Lower leg skin (tissue), 4 donors: ENCODE measurements around the gene CADM1. TPM values are rescaled to one million over a fixed set of nuclear protein-coding genes. Genes with fewer than 3 reads are reported as not detected.

Experiments
- DNase-seq, 2 donors: peaks; one replicate each; pipeline ENCODE4 v3.0.0-alpha.2; 2019; ENCODE audit warnings: low spot score in 2 of 2
- H3K4me3 ChIP-seq: fragments of 200-600 bp; sonication (generic); 2 replicates; pipeline ENCODE4 v1.5.1; 2017; ENCODE audit warnings: mild to moderate bottlenecking, low read depth; ENCODE audit not compliant: poor library complexity, severe bottlenecking
- POLR2A ChIP-seq, 2 donors: fragments of 450-650 bp; IDR thresholded peaks; one replicate each; pipeline ENCODE4 v1.6.1; 2016 to 2017; ENCODE audit warnings: antibody characterized with exemption in 2 of 2, mild to moderate bottlenecking in 1 of 2, moderate library complexity in 1 of 2
- WGBS, 2 donors: methylation state at CpG; one replicate each; pipeline ENCODE4 v1.1.5; 2018; 5-methylcytosine and 5-hydroxymethylcytosine counted together
- intact Hi-C: fragments of 100-400 bp; cut with DNase I; formaldehyde crosslinking; loops from one replicate; pipeline ENCODE4 v1.15.0; 2023; ENCODE audit warnings: low total_unique reads
- total RNA-seq, 4 donors: library from RNA; depleted of rRNA; stranded (reverse); fragments of >200 nt; gene quantifications; one replicate each; pipeline ENCODE4 v1.1.0, GENCODE V29; 2016
- TF ChIP-seq, protein P1 (sequence below), 3 donors: fragments of 450-650 bp; IDR thresholded peaks; one replicate each; pipeline ENCODE4 v1.5.1; 2016; ENCODE audit warnings: antibody characterized with exemption in 3 of 3, mild to moderate bottlenecking in 3 of 3, moderate library complexity in 2 of 3

The CADM1 gene
- total RNA-seq, 4 donors from 2014 or later: 9.4 to 21.4 (median 11.8) TPM

DNA sequence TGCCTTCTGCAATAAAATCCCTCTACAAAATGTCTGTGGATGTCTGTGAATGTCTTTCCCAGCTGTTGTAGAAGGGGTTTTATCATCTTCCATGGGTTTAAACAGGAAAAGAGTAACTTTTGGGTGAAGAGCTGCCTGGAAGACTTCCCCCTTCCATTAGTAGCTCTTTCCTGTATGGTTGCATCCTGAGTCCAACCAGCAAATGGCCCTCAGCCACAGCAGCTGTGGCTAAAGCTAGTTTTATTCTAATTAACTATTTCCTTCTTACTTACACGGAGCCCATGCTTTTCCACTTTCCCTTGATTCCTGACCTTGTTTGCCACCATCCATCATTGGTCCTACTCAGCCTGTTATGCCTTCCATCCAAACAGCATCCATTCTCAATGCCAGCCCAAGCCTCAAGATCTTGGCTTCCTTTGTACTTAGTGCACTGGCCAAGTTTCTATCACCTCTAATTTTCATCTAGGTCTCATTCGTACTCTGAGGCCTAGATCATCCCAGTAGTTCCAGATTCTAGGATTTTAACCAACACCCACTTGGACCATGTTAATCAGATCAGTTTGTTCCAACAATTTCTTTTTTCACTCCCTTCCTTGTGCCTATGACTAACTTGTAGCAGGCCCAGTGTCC is 41.5 kb upstream of the CADM1 start:
- H3K4me3 ChIP-seq: no peak overlapping the region
- no peak for DNase-seq
- WGBS, 2 donors: 68 to 74% methylated on average over 2 of the region's 2 CpGs
- TF ChIP-seq, protein P1, sequence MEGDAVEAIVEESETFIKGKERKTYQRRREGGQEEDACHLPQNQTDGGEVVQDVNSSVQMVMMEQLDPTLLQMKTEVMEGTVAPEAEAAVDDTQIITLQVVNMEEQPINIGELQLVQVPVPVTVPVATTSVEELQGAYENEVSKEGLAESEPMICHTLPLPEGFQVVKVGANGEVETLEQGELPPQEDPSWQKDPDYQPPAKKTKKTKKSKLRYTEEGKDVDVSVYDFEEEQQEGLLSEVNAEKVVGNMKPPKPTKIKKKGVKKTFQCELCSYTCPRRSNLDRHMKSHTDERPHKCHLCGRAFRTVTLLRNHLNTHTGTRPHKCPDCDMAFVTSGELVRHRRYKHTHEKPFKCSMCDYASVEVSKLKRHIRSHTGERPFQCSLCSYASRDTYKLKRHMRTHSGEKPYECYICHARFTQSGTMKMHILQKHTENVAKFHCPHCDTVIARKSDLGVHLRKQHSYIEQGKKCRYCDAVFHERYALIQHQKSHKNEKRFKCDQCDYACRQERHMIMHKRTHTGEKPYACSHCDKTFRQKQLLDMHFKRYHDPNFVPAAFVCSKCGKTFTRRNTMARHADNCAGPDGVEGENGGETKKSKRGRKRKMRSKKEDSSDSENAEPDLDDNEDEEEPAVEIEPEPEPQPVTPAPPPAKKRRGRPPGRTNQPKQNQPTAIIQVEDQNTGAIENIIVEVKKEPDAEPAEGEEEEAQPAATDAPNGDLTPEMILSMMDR (IDR thresholded peaks at IDR 0.05): no peak
- TF ChIP-seq POLR2A (IDR thresholded peaks at IDR 0.05): no peak
- intact Hi-C loops: no loop called here

DNA sequence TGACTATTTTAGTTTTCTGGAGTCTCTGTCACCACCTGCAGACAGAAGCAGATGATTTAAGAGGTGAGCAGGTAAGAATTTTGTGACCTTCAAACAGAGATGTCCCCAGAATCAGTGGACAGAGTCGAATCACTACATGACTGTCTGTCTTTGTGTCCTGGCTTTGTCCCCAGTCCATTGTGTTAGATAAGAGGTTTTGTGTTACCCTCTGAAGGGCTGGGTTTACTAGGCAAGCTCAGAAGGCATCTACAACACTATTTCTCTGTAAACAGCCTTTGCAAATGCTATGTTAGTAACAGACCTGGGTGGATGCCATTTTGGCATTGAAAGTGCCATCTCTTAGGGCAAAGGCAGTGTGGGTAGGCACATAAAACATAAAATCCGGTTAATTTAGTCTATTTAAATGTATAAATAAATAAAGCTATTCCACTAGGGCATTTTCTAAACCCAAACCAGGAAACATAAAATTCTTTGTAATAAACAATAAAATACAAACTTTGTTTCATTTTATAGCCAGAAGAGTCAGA is 40.3 kb upstream of the CADM1 start:
- no peak overlapping the region for H3K4me3 ChIP-seq
- intact Hi-C loops: no loop called here
- TF ChIP-seq, protein P1 (IDR thresholded peaks at IDR 0.05): no peak
- no peak for TF ChIP-seq POLR2A (IDR thresholded peaks at IDR 0.05)
- DNase-seq: no peak
- 56 to 58% methylated on average over 2 of the region's 2 CpGs for WGBS, 2 donors

DNA sequence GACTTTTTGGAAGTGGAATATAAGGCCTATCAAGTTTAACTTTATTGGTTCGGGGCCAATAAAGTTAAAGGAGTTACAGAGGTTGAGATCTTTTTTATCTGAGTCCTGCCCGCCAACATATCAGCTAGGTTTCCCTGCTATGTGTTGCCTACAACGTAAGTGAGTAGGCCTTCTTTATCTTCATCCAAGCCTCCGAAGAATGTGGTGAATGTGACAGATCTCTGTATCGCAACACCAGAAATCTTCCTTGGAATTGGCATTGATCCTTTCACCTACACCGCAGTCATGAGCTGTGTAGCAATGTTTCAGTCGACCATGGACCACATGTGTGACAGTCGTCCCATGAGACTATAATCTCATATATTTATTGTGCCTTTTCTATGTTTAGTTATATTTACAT is 37.3 kb upstream of the CADM1 start:
- DNase-seq: no peak
- intact Hi-C loops: no loop called here
- 93 to 94% methylated on average over 8 of the region's 8 CpGs for WGBS, 2 donors
- H3K4me3 ChIP-seq: no peak overlapping the region
- TF ChIP-seq, protein P1 (IDR thresholded peaks at IDR 0.05): no peak
- TF ChIP-seq POLR2A (IDR thresholded peaks at IDR 0.05): no peak

DNA sequence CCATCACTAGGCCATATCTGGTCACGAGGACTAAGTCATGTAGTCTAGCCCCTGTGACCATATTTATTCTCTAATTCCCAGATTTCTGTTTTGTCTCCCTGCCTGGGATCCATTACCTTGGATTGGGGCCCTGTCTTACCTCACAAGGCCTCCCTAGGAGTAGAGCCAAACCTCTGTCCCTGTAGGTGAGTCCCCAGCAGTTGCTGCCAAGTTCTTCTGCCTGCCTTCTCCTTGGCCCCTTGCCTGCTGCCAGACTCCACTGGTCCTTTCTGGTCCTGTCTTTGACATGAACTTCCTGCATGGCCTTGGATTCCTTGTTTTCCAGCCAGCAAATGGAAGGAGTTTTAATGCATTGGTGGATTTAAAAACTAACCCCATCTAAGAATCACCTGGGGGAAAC is 35.6 kb upstream of the CADM1 start:
- intact Hi-C loops: no loop called here
- DNase-seq: no peak
- no peak overlapping the region for H3K4me3 ChIP-seq
- no peak for TF ChIP-seq POLR2A (IDR thresholded peaks at IDR 0.05)
- TF ChIP-seq, protein P1 (IDR thresholded peaks at IDR 0.05): no peak
- 72 to 100% methylated on average over 1 of the region's 1 CpG for WGBS, 2 donors

DNA sequence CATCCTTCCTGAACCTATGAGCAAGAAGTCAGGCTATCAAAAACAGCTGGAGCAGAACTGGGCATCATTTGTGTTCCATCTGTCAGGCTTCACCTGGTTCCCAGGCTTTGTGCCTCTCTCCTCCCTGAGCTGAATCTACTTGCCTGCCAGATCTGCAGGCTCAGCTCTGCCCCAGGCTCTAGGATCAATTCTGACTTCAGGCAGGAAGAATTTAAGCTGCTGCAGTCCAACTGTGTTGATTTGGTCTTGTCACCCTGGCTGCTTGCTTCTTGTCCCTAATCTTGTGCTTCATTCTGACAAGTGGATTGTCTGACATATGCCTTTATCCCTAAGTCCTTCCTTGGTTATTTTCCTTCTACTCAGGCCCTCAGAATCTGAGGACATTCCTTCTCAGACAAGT is 31.6 kb upstream of the CADM1 start:
- no peak for TF ChIP-seq POLR2A (IDR thresholded peaks at IDR 0.05)
- TF ChIP-seq, protein P1 (IDR thresholded peaks at IDR 0.05): no peak
- no peak for DNase-seq
- intact Hi-C loops: no loop called here

DNA sequence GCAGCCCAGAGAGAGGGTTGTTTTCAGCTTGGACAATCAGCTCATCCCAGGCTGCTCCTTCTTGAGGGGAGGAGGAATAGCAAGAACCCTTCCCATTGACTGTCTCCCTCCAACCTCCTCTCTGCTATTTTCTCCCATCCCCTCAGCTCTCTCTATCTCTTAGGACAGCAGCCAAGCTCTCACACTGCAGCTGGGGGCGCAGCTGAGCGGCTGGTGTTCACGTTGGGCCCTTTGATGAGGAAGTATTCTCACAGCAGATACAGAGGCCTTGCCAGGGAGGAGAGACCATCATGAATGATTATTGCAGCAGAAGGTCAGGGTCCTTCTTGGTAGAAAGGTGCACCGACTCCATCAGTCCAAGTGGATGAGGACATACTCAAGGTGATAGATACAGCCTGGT is 26.5 kb upstream of the CADM1 start:
- no peak for DNase-seq
- intact Hi-C loops: no loop called here
- TF ChIP-seq POLR2A (IDR thresholded peaks at IDR 0.05): no peak
- TF ChIP-seq, protein P1 (IDR thresholded peaks at IDR 0.05): no peak
- 61 to 64% methylated on average over 4 of the region's 4 CpGs for WGBS, 2 donors
- H3K4me3 ChIP-seq: no peak overlapping the region

More for the DNA sequence above, 31.6 kb upstream of the CADM1 start:
- no peak overlapping the region for H3K4me3 ChIP-seq
